Endometrial microvascular endothelial cells (primary cell): ENCODE results near the gene SPR. TPM values are rescaled to one million over a fixed set of nuclear protein-coding genes. Genes with fewer than 3 reads are reported as not detected.

Experiments
- in situ Hi-C: cut with HindIII; loops from 2 replicates; pipeline ENCODE4 v1.10.0; 2017; ENCODE audit warnings: low sequenced_read_pairs, low pct_unique_long_range_greater_than_20kb; ENCODE audit errors: inconsistent ontology term
- total RNA-seq: library from RNA; depleted of rRNA; stranded (reverse); fragments of >200 nt; gene quantifications from one replicate; pipeline ENCODE4 v1.2.3, GENCODE V29; 2015; ENCODE audit errors: inconsistent ontology term

Gene SPR
- total RNA-seq, 1 donor from 2014 or later = 55.0 TPM

GRCh38 chr2:72925328-72925943 is 38.2 kb downstream of the SPR start:
- in situ Hi-C loops = no loop called here

- in situ Hi-C loops = no loop called here
Observed at GRCh38 chr2:72926368-72926767, 39.2 kb downstream of the SPR start.

- in situ Hi-C loops = no loop called here
Observed at GRCh38 chr2:72926811-72927465, 39.7 kb downstream of the SPR start.

- in situ Hi-C loops = no loop called here
Observed at GRCh38 chr2:72927619-72928550, 40.7 kb downstream of the SPR start.

GRCh38 chr2:72929010-72929409 is 41.8 kb downstream of the SPR start:
- in situ Hi-C loops = no loop called here

- in situ Hi-C loops = no loop called here
Observed at GRCh38 chr2:72931280-72931910, 44.2 kb downstream of the SPR start.

GRCh38 chr2:72932045-72932740 is 45.0 kb downstream of the SPR start:
- in situ Hi-C loops = no loop called here

- in situ Hi-C loops = no loop called here
Observed at GRCh38 chr2:72932805-72933204, 45.6 kb downstream of the SPR start.

- in situ Hi-C loops = no loop called here
Observed at GRCh38 chr2:72933207-72933606, 46.0 kb downstream of the SPR start.

GRCh38 chr2:72933646-72934151 is 46.5 kb downstream of the SPR start:
- in situ Hi-C loops = no loop called here

GRCh38 chr2:72934683-72935610 is 47.7 kb downstream of the SPR start:
- in situ Hi-C loops = no loop called here

GRCh38 chr2:72935611-72935957 is 48.4 kb downstream of the SPR start:
- in situ Hi-C loops = no loop called here

- in situ Hi-C loops = no loop called here
Observed at GRCh38 chr2:72936660-72937355, 49.6 kb downstream of the SPR start.

- in situ Hi-C loops = no loop called here
Observed at GRCh38 chr2:72937356-72937669, 50.1 kb downstream of the SPR start.

GRCh38 chr2:72938455-72938854 is 51.2 kb downstream of the SPR start:
- in situ Hi-C loops = no loop called here

GRCh38 chr2:72940361-72940760 is 53.2 kb downstream of the SPR start:
- in situ Hi-C loops = no loop called here

GRCh38 chr2:72940786-72941185 is 53.6 kb downstream of the SPR start:
- in situ Hi-C loops = no loop called here
